Heart left ventricle (tissue), 16 donors: ENCODE measurements around the gene CXXC5. TPM values are rescaled to one million over a fixed set of nuclear protein-coding genes. Genes with fewer than 3 reads are reported as not detected.
A peak's percentile ranks its signal among the peaks of the same experiment; 100 is the strongest.

Experiments used
- ATAC-seq, 4 donors: fragments of 200-7000 bp; cut with Tn5 transposase; one replicate each; pipeline ENCODE4 v1.9.1; 2020 to 2022; ENCODE audit warnings: moderate library complexity in 4 of 4, mild to moderate bottlenecking in 3 of 4, moderate number of reproducible peaks in 1 of 4
- DNase-seq, 5 donors: peaks; one replicate each; pipeline ENCODE4 v3.0.0-alpha.2; 2020
- H3K27ac ChIP-seq, 12 donors: fragments of 200-600 bp; sonication (generic) in 4 of 12; one replicate each; pipeline versions ENCODE4 v1.5.0 to v1.8.0; 2016 to 2022; ENCODE audit warnings: mild to moderate bottlenecking in 2 of 12
- H3K27me3 ChIP-seq, 9 donors: fragments of 200-600 bp; sonication (generic) in 2 of 9; one replicate each; pipeline versions ENCODE4 v1.5.1 to v1.8.0; 2016 to 2022; ENCODE audit warnings: mild to moderate bottlenecking in 3 of 9
- H3K36me3 ChIP-seq, 9 donors: fragments of 200-600 bp; sonication (generic) in 2 of 9; one replicate each; pipeline versions ENCODE4 v1.5.0 to v1.8.0; 2018 to 2022; ENCODE audit warnings: mild to moderate bottlenecking in 2 of 9
- H3K4me1 ChIP-seq, 12 donors: fragments of 200-600 bp; sonication (generic) in 4 of 12; one replicate each; pipeline versions ENCODE4 v1.5.0 to v1.8.0; 2016 to 2022; ENCODE audit warnings: mild to moderate bottlenecking in 3 of 12
- H3K4me3 ChIP-seq, 12 donors: fragments of 200-600 bp; sonication (generic) in 4 of 12; one replicate each; pipeline versions ENCODE4 v1.5.0 to v1.8.0; 2017 to 2022; ENCODE audit warnings: mild to moderate bottlenecking in 9 of 12, moderate library complexity in 4 of 12
- H3K9me3 ChIP-seq, 12 donors: fragments of 200-600 bp; sonication (generic) in 4 of 12; one replicate each; pipeline versions ENCODE4 v1.5.0 to v1.8.0; 2016 to 2022; ENCODE audit warnings: mild to moderate bottlenecking in 1 of 12
- CTCF ChIP-seq, 12 donors: fragments of 200-600 bp; sonication (generic) in 4 of 12; IDR thresholded peaks; one replicate each; pipeline versions ENCODE4 v1.5.0 to v1.8.0; 2018 to 2022; ENCODE audit warnings: antibody characterized with exemption in 12 of 12, mild to moderate bottlenecking in 5 of 12
- POLR2A ChIP-seq, 2 donors: fragments of 450-650 bp; IDR thresholded peaks; one replicate each; pipeline ENCODE4 v1.6.1; 2017; ENCODE audit warnings: antibody characterized with exemption in 2 of 2, mild to moderate bottlenecking in 2 of 2, moderate library complexity in 2 of 2
- WGBS, 4 donors: extraction: QIAGEN DNeasy Blood & Tissue Kit in 2 of 4; methylation state at CpG; one replicate each; pipeline versions ENCODE4 v1.1.5 to v1.1.7; 2013 to 2018; 5-methylcytosine and 5-hydroxymethylcytosine counted together
- intact Hi-C, 10 donors: fragments of 100-400 bp; cut with DNase I; formaldehyde crosslinking; loops; one replicate each; pipeline versions ENCODE4 v1.11.1 to v1.14.2; 2022
- polyA plus RNA-seq, 2 donors: library from polyadenylated mRNA; stranded (reverse); fragments of 200-250 nt; gene quantifications; one replicate each; pipeline ENCODE4 v1.2.3, GENCODE V29; 2013
- total RNA-seq, 9 donors: library from RNA; depleted of rRNA in 2 of 9; stranded (reverse); fragments of >200 nt in 2 of 9; fragmentation: NEBNext Ultra II Directional in 3 of 9; extraction: Animal tissue kit (Norgen Biotek cat#: 25700) in 3 of 9; gene quantifications; one replicate each; pipeline versions ENCODE4 v1.1.0 to v1.2.4, GENCODE V29; 2016 to 2023
- donor health status: ischemic (EF 13 %, LVEDD 7.1; RV severe dilation, severe dysfunction).
- donor health status: healthy with polysubstance abuse.
- donor health status: DM: no; HTN: yes; CAD: no.
- donor health status: DM: no; HTN: no; CAD: no.
- donor health status: ischemic (EF 25% LVEDD 6.9; RV normal size, moderate dysfunction).
- donor health status: ischemic (EF 25% LVEDD 5.7; RV mildly dilated, moderate dysfunction).
- donor health status: healthy.
- donor health status: DM: yes; HTN: yes; CAD: no.
- donor health status: ischemic (EF 35%, LVEDD 5.7; RV mildly dilated, moderate dysfunction).
- donor health status: nonischemic (EF 11% LVEDD 7.7; RV severe dilation, severe dysfunction).
- donor health status: DM: yes; HTN: yes; CAD: no.
- donor health status: PGD.
- donor health status: ischemic (EF 29% LVEDD 5.4; RV normal size, mild dysfunction).
- donor health status: nonischemic (EF 23%, LVEDD 6.1; RV moderate dilation, normal function).

Gene CXXC5
- total and polyA plus RNA-seq, 11 donors = 29.8 to 74.6 (median 36.3) TPM

GRCh38 chr5:139696167-139696893, 48.2 kb downstream of the CXXC5 start:
- no peak for ATAC-seq
- WGBS, 4 donors = 58 to 72% (median 68%) methylated on average over 20 to 21 of the region's 21 CpGs
- H3K4me3 ChIP-seq = peak overlapping the region in 11 of 12 donors; percentile 3 to 64 (median 52)

GRCh38 chr5:139696894-139697658, 48.9 kb downstream of the CXXC5 start:
- 14 to 29% (median 23%) methylated on average over 18 to 55 of the region's 55 CpGs for WGBS, 4 donors
- peak overlapping the region; percentile 82 to 97 (median 89) for H3K27ac ChIP-seq
- ATAC-seq (peak; percentile 71 to 86 (median 82)), DNase-seq (peak; percentile 89 to 90 (median 89))
- TF ChIP-seq CTCF (IDR thresholded peaks at IDR 0.05) (no peak), POLR2A (IDR thresholded peaks at IDR 0.05) (no peak)
- no peaks in the 10 kb centered on the region for H3K9me3 ChIP-seq
- H3K27me3 ChIP-seq = peaks cover 0 to 14% (median 0%) of the 10 kb centered on the region in 9 donors
- peaks cover 7 to 64% (median 45%) of the 10 kb centered on the region in 12 donors for H3K4me1 ChIP-seq
- no peaks in the 10 kb centered on the region for H3K36me3 ChIP-seq
- peak overlapping the region in 11 of 12 donors; percentile 3 to 64 (median 52) for H3K4me3 ChIP-seq
- intact Hi-C loops = loop anchor here in 1 of 10 donors (10.0 kb wide), 1 partner anchor 68 kb away; no protein-coding TSS in a partner anchor

More at GRCh38 chr5:139696167-139696893, 48.2 kb downstream of the CXXC5 start:
- H3K27me3 ChIP-seq = peaks cover 0 to 14% (median 0%) of the 10 kb centered on the region in 9 donors
- no peaks in the 10 kb centered on the region for H3K9me3 ChIP-seq
- peaks cover 7 to 64% (median 44%) of the 10 kb centered on the region in 12 donors for H3K4me1 ChIP-seq
- intact Hi-C loops = loop anchor here in 1 of 10 donors (10.0 kb wide), 1 partner anchor 68 kb away; no protein-coding TSS in a partner anchor
- DNase-seq = no peak
- peak overlapping the region; percentile 82 to 97 (median 89) for H3K27ac ChIP-seq
- H3K36me3 ChIP-seq = no peaks in the 10 kb centered on the region
- TF ChIP-seq POLR2A (IDR thresholded peaks at IDR 0.05) = no peak
- no peak for TF ChIP-seq CTCF (IDR thresholded peaks at IDR 0.05)

- TF ChIP-seq POLR2A (IDR thresholded peaks at IDR 0.05) (no peak), CTCF (IDR thresholded peaks at IDR 0.05) (no peak)
- Histone ChIP-seq H3K27me3 (peaks cover 0 to 14% (median 0%) of the 10 kb centered on the region in 9 donors), H3K9me3 (no peaks in the 10 kb centered on the region), H3K36me3 (no peaks in the 10 kb centered on the region), H3K4me1 (peaks cover 7 to 49% (median 37%) of the 10 kb centered on the region in 12 donors), H3K4me3 (no peak overlapping the region), H3K27ac (peak overlapping the region in 10 of 12 donors; percentile 82 to 97 (median 89))
- intact Hi-C loops = loop anchor here in 1 of 10 donors (10.0 kb wide), 1 partner anchor 66 kb away; no protein-coding TSS in a partner anchor
- peak; percentile 85 to 91 (median 89) for DNase-seq
- ATAC-seq = peak; percentile 41 to 61 (median 54)
- 25 to 34% (median 28%) methylated on average over 9 to 13 of the region's 13 CpGs for WGBS, 4 donors
Observed at GRCh38 chr5:139698490-139699146, 50.5 kb downstream of the CXXC5 start.
